GM10248 (cell line): ENCODE measurements around the gene TMCO4.
"Not testable (repeated sequence)": the region's sequence is repeated elsewhere in the genome, so short reads cannot be mapped to it uniquely, and the experiment has no call there.

ENCODE experiments used
- CTCF ChIA-PET: fragments of 300-600 bp; sonication (Branson Sonifier 250); formaldehyde crosslinking; extraction: SDS; loops from one replicate; lab custom pipeline; 2021; ENCODE audit warnings: antibody characterized with exemption; lab: Yijun Ruan, JAX
- POLR2A ChIA-PET: fragments of 350-650 bp; sonication (Branson Sonifier 250); formaldehyde crosslinking; extraction: SDS; loops from one replicate; lab custom pipeline; 2020; ENCODE audit warnings: antibody characterized with exemption; lab: Yijun Ruan, JAX
- DNase-seq: peaks from one replicate; pipeline ENCODE4 v3.0.0; 2012; ENCODE audit errors: extremely low spot score
- TF ChIP-seq, protein P1 (sequence below): IDR thresholded peaks from 2 replicates; pipeline ENCODE4 v1.5.1; 2012; ENCODE audit warnings: mild to moderate bottlenecking, low read depth; ENCODE audit errors: extremely low read depth, missing control alignments, control extremely low read depth

Gene TMCO4

GRCh38 chr1:19635646-19636045 lies 164.1 kb downstream of the TMCO4 start:
- ChIA-PET CTCF (no interaction called here), POLR2A (no interaction called here)
- TF ChIP-seq, protein P1, sequence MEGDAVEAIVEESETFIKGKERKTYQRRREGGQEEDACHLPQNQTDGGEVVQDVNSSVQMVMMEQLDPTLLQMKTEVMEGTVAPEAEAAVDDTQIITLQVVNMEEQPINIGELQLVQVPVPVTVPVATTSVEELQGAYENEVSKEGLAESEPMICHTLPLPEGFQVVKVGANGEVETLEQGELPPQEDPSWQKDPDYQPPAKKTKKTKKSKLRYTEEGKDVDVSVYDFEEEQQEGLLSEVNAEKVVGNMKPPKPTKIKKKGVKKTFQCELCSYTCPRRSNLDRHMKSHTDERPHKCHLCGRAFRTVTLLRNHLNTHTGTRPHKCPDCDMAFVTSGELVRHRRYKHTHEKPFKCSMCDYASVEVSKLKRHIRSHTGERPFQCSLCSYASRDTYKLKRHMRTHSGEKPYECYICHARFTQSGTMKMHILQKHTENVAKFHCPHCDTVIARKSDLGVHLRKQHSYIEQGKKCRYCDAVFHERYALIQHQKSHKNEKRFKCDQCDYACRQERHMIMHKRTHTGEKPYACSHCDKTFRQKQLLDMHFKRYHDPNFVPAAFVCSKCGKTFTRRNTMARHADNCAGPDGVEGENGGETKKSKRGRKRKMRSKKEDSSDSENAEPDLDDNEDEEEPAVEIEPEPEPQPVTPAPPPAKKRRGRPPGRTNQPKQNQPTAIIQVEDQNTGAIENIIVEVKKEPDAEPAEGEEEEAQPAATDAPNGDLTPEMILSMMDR: no peak
- DNase-seq: no peak

DNA sequence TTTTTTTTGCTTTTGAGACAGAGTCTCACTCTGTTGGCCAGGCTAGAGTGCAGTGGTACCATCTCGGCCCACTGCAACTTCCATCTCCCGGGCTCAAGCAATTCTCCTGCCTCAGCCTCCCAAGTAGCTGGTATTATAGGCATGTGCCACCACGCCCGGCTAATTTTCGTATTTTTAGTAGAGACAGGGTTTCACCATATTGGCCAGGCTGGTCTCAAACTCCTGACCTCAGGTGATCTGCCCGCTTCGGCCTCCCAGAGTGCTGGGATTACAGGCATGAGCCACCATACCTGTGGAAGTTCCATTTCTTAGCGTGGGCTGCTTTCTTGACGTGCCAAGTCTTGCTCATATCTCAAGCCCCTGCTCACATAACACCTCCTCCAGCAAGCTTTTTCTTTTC lies 164.7 kb downstream of the TMCO4 start:
- CTCF ChIA-PET: not testable (repeated sequence)

DNA sequence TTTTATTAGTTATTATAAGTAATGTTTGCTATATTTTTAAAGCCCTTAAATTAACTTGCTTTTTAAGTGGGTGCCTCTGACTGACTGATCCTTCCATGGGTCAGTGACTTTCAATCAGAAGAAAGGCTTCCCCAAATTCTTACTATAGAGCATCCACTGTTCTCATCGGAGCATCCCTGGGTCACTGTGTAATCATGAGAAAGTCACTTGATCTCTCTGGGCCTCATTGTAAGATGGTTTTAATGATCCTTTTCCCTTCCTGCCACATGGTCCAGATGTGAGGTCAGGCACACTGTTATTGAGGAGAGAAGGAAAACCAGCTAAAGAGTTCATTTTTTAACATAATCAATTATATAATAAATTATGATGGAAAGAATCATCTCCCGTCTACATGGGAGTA lies 166.6 kb downstream of the TMCO4 start:
- TF ChIP-seq, protein P1: no peak
- DNase-seq: no peak
- ChIA-PET POLR2A (no interaction called here), CTCF (no interaction called here)

More for the DNA sequence above, 164.7 kb downstream of the TMCO4 start:
- DNase-seq, POLR2A ChIA-PET: not testable (repeated sequence)
